Gastrocnemius medialis (tissue), 4 donors: Measurements from ENCODE around the gene CDS2.

Experiments used
- CTCF ChIP-seq, 5 experiments: fragments of 450-650 bp in 3 of 5; fragments of 200-600 bp in 2 of 5; sonication (generic) in 2 of 5; IDR thresholded peaks in 4 of 5; conservative IDR thresholded peaks in 1 of 5; 1 replicate in 4 of 5; 2 replicates in 1 of 5; pipeline ENCODE4 v1.5.1; 2016 to 2019; ENCODE audit warnings: antibody characterized with exemption in 5 of 5, mild to moderate bottlenecking in 3 of 5, moderate library complexity in 3 of 5
- POLR2A ChIP-seq, 2 donors: fragments of 450-650 bp; IDR thresholded peaks; one replicate each; pipeline ENCODE4 v1.6.1; 2017; ENCODE audit warnings: antibody characterized with exemption in 2 of 2, mild to moderate bottlenecking in 2 of 2, moderate library complexity in 2 of 2

GRCh38 chr20:5198651-5198924, 71.8 kb downstream of the CDS2 start:
- no peak for TF ChIP-seq CTCF (IDR thresholded peaks at IDR 0.05 in 4 of 5, conservative IDR thresholded peaks at IDR 0.05 in 1 of 5)
- no peak for TF ChIP-seq POLR2A (IDR thresholded peaks at IDR 0.05)
